ENCODE results near the gene RNF212.
A peak's percentile ranks its signal among the peaks of the same experiment; 100 is the strongest.
"Not testable (repeated sequence)": the region's sequence is repeated elsewhere in the genome, so short reads cannot be mapped to it uniquely, and the experiment has no call there.

Gene RNF212

GRCh38 chr4:1060121-1060520 is 53.2 kb downstream of the RNF212 start:
- no peak for DNase-seq

GRCh38 chr4:1058997-1059665 is 54.2 kb downstream of the RNF212 start:
- no peak for DNase-seq

GRCh38 chr4:1058198-1058996 is 55.0 kb downstream of the RNF212 start:
- DNase-seq: no peak

- no peak for DNase-seq
Measured at GRCh38 chr4:1057403-1057745, 56.0 kb downstream of the RNF212 start.

- no peak for DNase-seq
Measured at GRCh38 chr4:1056671-1057402, 56.5 kb downstream of the RNF212 start.

GRCh38 chr4:1055721-1056590 is 57.4 kb downstream of the RNF212 start:
- no peak for DNase-seq

GRCh38 chr4:1055243-1055701 is 58.1 kb downstream of the RNF212 start:
- DNase-seq: not testable (repeated sequence)

GRCh38 chr4:1054696-1055242 is 58.6 kb downstream of the RNF212 start:
- DNase-seq: not testable (repeated sequence)

- not testable (repeated sequence) for DNase-seq
Measured at GRCh38 chr4:1053891-1054290, 59.5 kb downstream of the RNF212 start.

GRCh38 chr4:1053080-1053661 is 60.2 kb downstream of the RNF212 start:
- no peak for DNase-seq

GRCh38 chr4:1052231-1052671 is 61.1 kb downstream of the RNF212 start:
- no peak for DNase-seq

- DNase-seq: no peak
Measured at GRCh38 chr4:1051472-1051871, 61.9 kb downstream of the RNF212 start.

GRCh38 chr4:1050486-1051213 is 62.7 kb downstream of the RNF212 start:
- DNase-seq: no peak

GRCh38 chr4:1049591-1049905 is 63.8 kb downstream of the RNF212 start:
- DNase-seq: no peak

GRCh38 chr4:1048773-1049590 is 64.4 kb downstream of the RNF212 start:
- DNase-seq: no peak

- no peak for DNase-seq
Measured at GRCh38 chr4:1047976-1048772, 65.2 kb downstream of the RNF212 start.

- DNase-seq: no peak
Measured at GRCh38 chr4:1047106-1047975, 66.0 kb downstream of the RNF212 start.

- DNase-seq: peak; percentile 14
Measured at GRCh38 chr4:1046581-1047011, 66.8 kb downstream of the RNF212 start.

All from NCI-H2227 treated with DMSO at 0.1 percent for 48 hours (cell line).